Heart left ventricle (tissue), 13 donors: ENCODE measurements around the gene MAPK10.

ENCODE experiments used
- CTCF ChIP-seq, 12 donors: fragments of 200-600 bp; sonication (generic) in 4 of 12; IDR thresholded peaks; one replicate each; pipeline versions ENCODE4 v1.5.0 to v1.8.0; 2018 to 2022; ENCODE audit warnings: antibody characterized with exemption in 12 of 12, mild to moderate bottlenecking in 5 of 12
- POLR2A ChIP-seq, 2 donors: fragments of 450-650 bp; IDR thresholded peaks; one replicate each; pipeline ENCODE4 v1.6.1; 2017; ENCODE audit warnings: antibody characterized with exemption in 2 of 2, mild to moderate bottlenecking in 2 of 2, moderate library complexity in 2 of 2
- donor health status: ischemic (EF 13 %, LVEDD 7.1; RV severe dilation, severe dysfunction).
- donor health status: DM: no; HTN: yes; CAD: no.
- donor health status: DM: no; HTN: no; CAD: no.
- donor health status: ischemic (EF 25% LVEDD 6.9; RV normal size, moderate dysfunction).
- donor health status: ischemic (EF 25% LVEDD 5.7; RV mildly dilated, moderate dysfunction).
- donor health status: ischemic (EF 35%, LVEDD 5.7; RV mildly dilated, moderate dysfunction).
- donor health status: nonischemic (EF 11% LVEDD 7.7; RV severe dilation, severe dysfunction).
- donor health status: DM: yes; HTN: yes; CAD: no.
- donor health status: PGD.
- donor health status: ischemic (EF 29% LVEDD 5.4; RV normal size, mild dysfunction).
- donor health status: nonischemic (EF 23%, LVEDD 6.1; RV moderate dilation, normal function).

GRCh38 chr4:86141161-86141560 is 218.7 kb downstream of the MAPK10 start:
- TF ChIP-seq CTCF (IDR thresholded peaks at IDR 0.05) (no peak), POLR2A (IDR thresholded peaks at IDR 0.05) (no peak)
